HCT116 (cell line): ENCODE measurements around the gene SH3BGRL3. TPM values are rescaled to one million over a fixed set of nuclear protein-coding genes. Genes with fewer than 3 reads are reported as not detected.

ENCODE experiments used
- ATAC-seq: fragments of 200-7000 bp; cut with Tn5 transposase; 2 replicates; pipeline ENCODE4 v1.9.1; 2020; ENCODE audit warnings: mild to moderate bottlenecking, moderate library complexity
- BruUV-seq: library from RNA; stranded (reverse); fragments of 400-500 nt; replicated peaks from 2 replicates; lab custom pipeline; 2021; lab: Mats Ljungman, UMichigan
- CTCF ChIA-PET: fragments of 300-600 bp; sonication (Branson Sonifier 250); formaldehyde crosslinking; loops from one replicate; lab custom pipeline; 2021; ENCODE audit warnings: antibody characterized with exemption; lab: Charles Lee
- POLR2A ChIA-PET: fragments of 300-600, 350-600 bp; sonication (Branson Sonifier 250); formaldehyde crosslinking; loops from one replicate; lab custom pipeline; 2021; ENCODE audit warnings: antibody characterized with exemption; lab: Charles Lee
- RAD21 ChIA-PET, 2 experiments: fragments of 300-600 bp; sonication (Branson Sonifier 250); formaldehyde crosslinking; loops; one replicate each; lab custom pipeline; 2023; ENCODE audit warnings: low total read pairs in 2 of 2; ENCODE audit not compliant: uncharacterized antibody in 2 of 2, unreplicated experiment in 2 of 2, low non-redundant PET in 1 of 2; lab: Charles Lee
- DNase-seq: peaks from one replicate; pipeline ENCODE4 v3.0.0-alpha.2; 2010; ENCODE audit warnings: low read depth, low spot score
- H2AFZ ChIP-seq: fragments of 200-600 bp; shearing (Covaris generic), sonication (generic); 2 replicates; pipeline ENCODE4 v1.6.1; 2017; ENCODE audit warnings: low read depth, mixed run types, mixed read lengths, antibody characterized with exemption, low read length; ENCODE audit not compliant: poor library complexity, severe bottlenecking
- H3K27ac ChIP-seq: 2 replicates; pipeline ENCODE4 v1.5.1; 2012; ENCODE audit warnings: low read depth, low read length
- H3K27me3 ChIP-seq: fragments of 200-600 bp; sonication (generic); 2 replicates; pipeline ENCODE4 v1.6.1; 2016; ENCODE audit warnings: mixed run types, low read length, mixed read lengths; ENCODE audit not compliant: insufficient read depth
- H3K36me3 ChIP-seq, 2 experiments: fragments of 200-500 bp in 1 of 2; fragments of 200-600 bp in 1 of 2; sonication (Bioruptor generic) in 1 of 2; sonication (generic) in 1 of 2; 2 replicates each; pipeline versions ENCODE4 v1.5.1 to v1.6.1; 2014 to 2016; ENCODE audit warnings: low read length in 2 of 2, inconsistent platforms in 1 of 2, mixed read lengths in 1 of 2, mixed run types in 1 of 2; ENCODE audit not compliant: insufficient read depth in 2 of 2, control insufficient read depth in 1 of 2
- H3K4me1 ChIP-seq, 2 experiments: fragments of 200-600 bp in 1 of 2; sonication (generic) in 1 of 2; 2 replicates each; pipeline versions ENCODE4 v1.5.1 to v1.6.1; 2012 to 2017; ENCODE audit warnings: low read length in 2 of 2, inconsistent platforms in 1 of 2, mild to moderate bottlenecking in 1 of 2, mixed read lengths in 1 of 2, mixed run types in 1 of 2, moderate library complexity in 1 of 2; ENCODE audit not compliant: insufficient read depth in 2 of 2, control insufficient read depth in 1 of 2
- H3K4me2 ChIP-seq: fragments of 200-600 bp; sonication (generic); 2 replicates; pipeline ENCODE4 v1.6.1; 2017; ENCODE audit warnings: mixed run types, low read length, mixed read lengths
- H3K4me3 ChIP-seq, 2 experiments: fragments of 200-600 bp in 1 of 2; sonication (generic) in 1 of 2; replicated peaks in 1 of 2; 2 replicates each; pipeline ENCODE4 v1.5.1; 2011 to 2016; ENCODE audit warnings: low read length in 2 of 2, control low read depth in 1 of 2, low read depth in 1 of 2, mild to moderate bottlenecking in 1 of 2, mixed read lengths in 1 of 2, mixed run types in 1 of 2
- H3K79me2 ChIP-seq: fragments of 200-600 bp; sonication (generic); 2 replicates; pipeline ENCODE4 v1.6.1; 2017; ENCODE audit warnings: mild to moderate bottlenecking, mixed run types, low read length, moderate library complexity, mixed read lengths; ENCODE audit not compliant: insufficient read depth
- H3K9ac ChIP-seq: fragments of 200-600 bp; sonication (generic); 2 replicates; pipeline ENCODE4 v1.6.1; 2016; ENCODE audit warnings: low read length, mixed read lengths
- H3K9me2 ChIP-seq: fragments of 200-600 bp; sonication (generic), shearing (Covaris generic); 2 replicates; pipeline ENCODE4 v1.6.1; 2017; ENCODE audit warnings: mixed run types, mild to moderate bottlenecking, moderate library complexity; ENCODE audit not compliant: insufficient read depth
- H3K9me3 ChIP-seq, 2 experiments: fragments of 200-500 bp in 1 of 2; fragments of 200-600 bp in 1 of 2; sonication (Bioruptor generic) in 1 of 2; sonication (generic) in 1 of 2; 2 replicates each; pipeline ENCODE4 v1.6.1; 2014 to 2017; ENCODE audit warnings: low read length in 2 of 2, mixed read lengths in 2 of 2, inconsistent platforms in 1 of 2, low read depth in 1 of 2, mild to moderate bottlenecking in 1 of 2, mixed run types in 1 of 2, moderate library complexity in 1 of 2; ENCODE audit not compliant: control insufficient read depth in 1 of 2, insufficient read depth in 1 of 2
- H4K20me1 ChIP-seq: fragments of 200-600 bp; sonication (generic), shearing (Covaris generic); 2 replicates; pipeline ENCODE4 v1.6.1; 2017; ENCODE audit warnings: mixed run types, mild to moderate bottlenecking, moderate library complexity; ENCODE audit not compliant: insufficient read depth
- CTCF ChIP-seq, 3 experiments: fragments of 200-600 bp in 1 of 3; sonication (generic) in 1 of 3; IDR thresholded peaks in 2 of 3; conservative IDR thresholded peaks in 1 of 3; 2 replicates each; pipeline ENCODE4 v1.5.1; 2012 to 2017; ENCODE audit warnings: low read depth in 2 of 3, low read length in 2 of 3, antibody characterized with exemption in 1 of 3, borderline replicate concordance in 1 of 3, control low read depth in 1 of 3, mild to moderate bottlenecking in 1 of 3, mixed read lengths in 1 of 3, mixed run types in 1 of 3, moderate library complexity in 1 of 3; ENCODE audit not compliant: insufficient read depth in 1 of 3
- ZFX ChIP-seq: fragments of 450-650 bp; IDR thresholded peaks from 2 replicates; pipeline ENCODE4 v1.6.1; 2017
- intact Hi-C: fragments of 100-400 bp; cut with micrococcal nuclease; formaldehyde crosslinking; loops from 2 replicates; pipeline ENCODE4 v1.10.0; 2022
- total RNA-seq: library from RNA; stranded (reverse); gene quantifications from one replicate; pipeline ENCODE4 v1.2.1, GENCODE V29; 2021; ENCODE audit not compliant: unreplicated experiment

The SH3BGRL3 gene
- total RNA-seq, 1 experiment from 2014 or later, result 112 TPM

DNA sequence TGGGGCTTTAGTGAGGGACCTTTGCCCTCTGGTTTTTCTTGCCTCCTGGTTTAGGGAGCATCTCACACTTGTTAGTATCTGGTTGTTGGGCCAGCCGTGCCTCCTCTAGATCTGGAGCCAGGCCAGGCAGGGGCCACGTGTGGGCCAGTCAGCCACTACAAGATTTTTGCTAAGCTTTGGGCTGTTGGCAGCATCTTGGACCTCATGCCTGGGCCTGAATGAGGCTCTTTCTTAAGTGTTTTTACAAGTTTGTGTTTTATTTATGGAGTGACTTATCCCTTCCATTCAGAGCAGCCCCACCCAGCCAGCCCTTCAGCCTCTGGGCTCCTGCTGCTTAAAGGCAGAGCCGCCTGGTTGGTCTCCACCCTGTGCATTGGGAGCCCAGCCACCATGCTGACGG lies 1.6 kb upstream of the SH3BGRL3 start:
- H3K27ac ChIP-seq, result peak overlapping the region; percentile 81

More for the DNA sequence above, 1.6 kb upstream of the SH3BGRL3 start:
- Histone ChIP-seq H3K4me1 (peaks cover 30 to 87% of the 10 kb centered on the region in 2 experiments), H3K9ac (peak overlapping the region; percentile 38), H3K9me3 (no peaks in the 10 kb centered on the region), H4K20me1 (no peaks in the 10 kb centered on the region), H3K4me2 (peak overlapping the region; percentile 97; the same call in 1 of the 2 replicates), H2AFZ (no peak overlapping the region), H3K9me2 (no peaks in the 10 kb centered on the region), H3K36me3 (peaks cover 20 to 31% of the 10 kb centered on the region in 2 experiments), H3K4me3 (no peak overlapping the region), H3K27me3 (no peaks in the 10 kb centered on the region), H3K79me2 (peaks cover 20% of the 10 kb centered on the region)
- ATAC-seq (no peak), DNase-seq (no peak)
- ChIA-PET RAD21 (interaction anchor here in 1 of 2 experiments (1.4 kb wide), 1 partner anchor 113 kb away, joined by 5 read pairs; no protein-coding TSS in a partner anchor), CTCF (no interaction called here), POLR2A (no interaction called here)
- BruUV-seq, result no TSS peak
- intact Hi-C loops, result loop anchor here (5.0 kb wide), 1 partner anchor 241 kb away; no protein-coding TSS in a partner anchor
- TF ChIP-seq ZFX (no peak), CTCF (IDR thresholded peaks at IDR 0.05 in 2 of 3, conservative IDR thresholded peaks at IDR 0.05 in 1 of 3; ENCODE audit: borderline replicate concordance in 1 of 3, insufficient read depth in 1 of 3, low read depth in 2 of 3, low read length in 2 of 3) (no peak)
